ENCODE results near the gene GPATCH2.

Gene GPATCH2

GRCh38 chr1:217577336-217577735 lies 53.6 kb downstream of the GPATCH2 start:
- DNase-seq: no peak

GRCh38 chr1:217574265-217574949 lies 56.5 kb downstream of the GPATCH2 start:
- no peak for DNase-seq

- DNase-seq: no peak
Measured at GRCh38 chr1:217569021-217569420, 61.9 kb downstream of the GPATCH2 start.

- DNase-seq: no peak
Measured at GRCh38 chr1:217568200-217568599, 62.7 kb downstream of the GPATCH2 start.

- no peak for DNase-seq
Measured at GRCh38 chr1:217564833-217565232, 66.1 kb downstream of the GPATCH2 start.

GRCh38 chr1:217564207-217564606 lies 66.7 kb downstream of the GPATCH2 start:
- DNase-seq: no peak

- no peak for DNase-seq
Measured at GRCh38 chr1:217563179-217563578, 67.7 kb downstream of the GPATCH2 start.

- no peak for DNase-seq
Measured at GRCh38 chr1:217562229-217562878, 68.5 kb downstream of the GPATCH2 start.

GRCh38 chr1:217561446-217561845 lies 69.4 kb downstream of the GPATCH2 start:
- no peak for DNase-seq

- no peak for DNase-seq
Measured at GRCh38 chr1:217554849-217555248, 76.0 kb downstream of the GPATCH2 start.

- no peak for DNase-seq
Measured at GRCh38 chr1:217553949-217554509, 76.9 kb downstream of the GPATCH2 start.

GRCh38 chr1:217552339-217552951 lies 78.4 kb downstream of the GPATCH2 start:
- DNase-seq: no peak

GRCh38 chr1:217542837-217543236 lies 88.1 kb downstream of the GPATCH2 start:
- DNase-seq: no peak

GRCh38 chr1:217542136-217542777 lies 88.6 kb downstream of the GPATCH2 start:
- no peak for DNase-seq

- DNase-seq: no peak
Measured at GRCh38 chr1:217540321-217540720, 90.6 kb downstream of the GPATCH2 start.

- no peak for DNase-seq
Measured at GRCh38 chr1:217539510-217539909, 91.4 kb downstream of the GPATCH2 start.

- no peak for DNase-seq
Measured at GRCh38 chr1:217535601-217536377, 95.1 kb downstream of the GPATCH2 start.

GRCh38 chr1:217534566-217534965 lies 96.3 kb downstream of the GPATCH2 start:
- DNase-seq: no peak

- no peak for DNase-seq
Measured at GRCh38 chr1:217528271-217528670, 102.6 kb downstream of the GPATCH2 start.

- no peak for DNase-seq
Measured at GRCh38 chr1:217527151-217527550, 103.7 kb downstream of the GPATCH2 start.

- DNase-seq: no peak
Measured at GRCh38 chr1:217526636-217527035, 104.3 kb downstream of the GPATCH2 start.
